GM23338 (cell line): ENCODE data around the gene ZNF74. TPM values are rescaled to one million over a fixed set of nuclear protein-coding genes. Genes with fewer than 3 reads are reported as not detected.
"Not testable (repeated sequence)": the region's sequence is repeated elsewhere in the genome, so short reads cannot be mapped to it uniquely, and the experiment has no call there.

ENCODE experiments used
- ATAC-seq: fragments of 200-7000 bp; cut with Tn5 transposase; 3 replicates; pipeline ENCODE4 v1.9.1; 2020
- DNase-seq: peaks from one replicate; pipeline ENCODE4 v3.0.0-alpha.2; 2015; ENCODE audit warnings: low spot score
- H2AFZ ChIP-seq: fragments of 200-600 bp; sonication (generic); 2 replicates; pipeline ENCODE4 v1.8.0; 2016; ENCODE audit warnings: antibody characterized with exemption, mild to moderate bottlenecking, moderate library complexity
- H3F3A ChIP-seq: fragments of 200-600 bp; sonication (generic); replicated peaks from 2 replicates; pipeline ENCODE4 v1.8.0; 2017; ENCODE audit warnings: antibody characterized with exemption, mixed run types, low read depth
- H3K27ac ChIP-seq: fragments of 200-600 bp; sonication (generic); 2 replicates; pipeline ENCODE4 v1.6.1; 2016; ENCODE audit warnings: low read depth
- H3K27me3 ChIP-seq: fragments of 200-600 bp; sonication (generic); 2 replicates; pipeline ENCODE4 v1.8.0; 2016; ENCODE audit warnings: mild to moderate bottlenecking, mixed run types, moderate library complexity; ENCODE audit not compliant: insufficient read depth
- H3K36me3 ChIP-seq: fragments of 200-600 bp; sonication (generic); 2 replicates; pipeline ENCODE4 v1.8.0; 2016; ENCODE audit warnings: mild to moderate bottlenecking; ENCODE audit not compliant: insufficient read depth
- H3K4me1 ChIP-seq: fragments of 200-600 bp; sonication (generic); 2 replicates; pipeline ENCODE4 v1.8.0; 2016; ENCODE audit warnings: mild to moderate bottlenecking, moderate library complexity; ENCODE audit not compliant: insufficient read depth
- H3K4me2 ChIP-seq: fragments of 200-600 bp; sonication (generic); 2 replicates; pipeline ENCODE4 v1.7.1; 2017; ENCODE audit warnings: mixed run types
- H3K4me3 ChIP-seq: fragments of 200-600 bp; sonication (generic); 2 replicates; pipeline ENCODE4 v1.6.1; 2016; ENCODE audit warnings: mixed run types
- H3K79me2 ChIP-seq: fragments of 200-600 bp; sonication (generic); replicated peaks from 2 replicates; pipeline ENCODE4 v1.8.0; 2017; ENCODE audit warnings: mild to moderate bottlenecking; ENCODE audit not compliant: insufficient read depth
- H3K9me2 ChIP-seq: fragments of 200-600 bp; sonication (generic); 2 replicates; pipeline ENCODE4 v1.8.0; 2017; ENCODE audit not compliant: insufficient read depth
- H4K20me1 ChIP-seq: fragments of 200-600 bp; sonication (generic); replicated peaks from 2 replicates; pipeline ENCODE4 v1.8.0; 2017; ENCODE audit warnings: mild to moderate bottlenecking; ENCODE audit not compliant: insufficient read depth
- H3K27ac Mint-ChIP-seq: 2 replicates; pipeline ENCODE4 v1.8.0; 2020; ENCODE audit warnings: inconsistent platforms, mild to moderate bottlenecking, moderate library complexity, mixed read lengths
- H3K27me3 Mint-ChIP-seq: 3 replicates; pipeline ENCODE4 v1.8.0; 2022; ENCODE audit warnings: low read depth, mild to moderate bottlenecking, moderate library complexity, mixed read lengths, inconsistent platforms; ENCODE audit not compliant: insufficient read depth, poor library complexity
- H3K36me3 Mint-ChIP-seq: 3 replicates; pipeline ENCODE4 v1.8.0; 2021; ENCODE audit warnings: low read depth, mild to moderate bottlenecking, inconsistent platforms, moderate library complexity, mixed read lengths
- H3K4me1 Mint-ChIP-seq: 3 replicates; pipeline ENCODE4 v1.8.0; 2020; ENCODE audit warnings: mild to moderate bottlenecking, inconsistent platforms, mixed read lengths
- H3K4me3 Mint-ChIP-seq: 3 replicates; pipeline ENCODE4 v1.8.0; 2021; ENCODE audit warnings: moderate library complexity, mild to moderate bottlenecking, inconsistent platforms, mixed read lengths
- H3K9me3 Mint-ChIP-seq: 3 replicates; pipeline ENCODE4 v1.8.0; 2020; ENCODE audit warnings: moderate library complexity, mild to moderate bottlenecking, inconsistent platforms, mixed read lengths
- CTCF ChIP-seq, 2 experiments: fragments of 200-600 bp in 1 of 2; sonication (generic) in 1 of 2; conservative IDR thresholded peaks; 2 replicates each; pipeline versions ENCODE4 v1.5.1 to v1.6.1; 2016 to 2017; ENCODE audit warnings: antibody characterized with exemption in 2 of 2, low read depth in 2 of 2, mild to moderate bottlenecking in 2 of 2, moderate library complexity in 1 of 2
- EZH2phosphoT487 ChIP-seq: fragments of 200-600 bp; sonication (generic); IDR thresholded peaks from one replicate; pipeline ENCODE4 v1.8.1; 2018; ENCODE audit warnings: antibody characterized with exemption; ENCODE audit not compliant: unreplicated experiment
- STAT1 ChIP-seq: IDR thresholded peaks from one replicate; pipeline ENCODE4 v1.6.1; 2016; ENCODE audit warnings: antibody characterized with exemption; ENCODE audit not compliant: unreplicated experiment
- ZNF331 ChIP-seq: fragments of 250-450 bp; sonication (Bioruptor Pico); IDR thresholded peaks from 2 replicates; pipeline ENCODE4 v1.5.0; 2020; ENCODE audit warnings: low read depth, mild to moderate bottlenecking, moderate library complexity
- ZNF462 ChIP-seq: fragments of 250-450 bp; sonication (Bioruptor Pico); IDR thresholded peaks from 2 replicates; pipeline ENCODE4 v1.5.0; 2020; ENCODE audit warnings: mild to moderate bottlenecking, moderate library complexity
- polyA plus RNA-seq: library from polyadenylated mRNA; unstranded; fragments of >200 nt; fragmentation: Nextera tagmentation; extraction: Ambion mirVana; gene quantifications from 2 replicates; pipeline ENCODE4 v1.2.1, GENCODE V29; 2016
- total RNA-seq: library from RNA; depleted of rRNA; stranded (reverse); fragments of >200 nt; shearing (Covaris generic); gene quantifications from 2 replicates; pipeline ENCODE4 v1.2.3, GENCODE V29; 2014

ZNF74 gene
- total and polyA plus RNA-seq, 2 experiments from 2014 or later, result 16.1 to 94.0 TPM

GRCh38 chr22:20378110-20378509, 15.8 kb upstream of the ZNF74 start (continued):
- no peak for TF ChIP-seq ZNF462 (CRISPR knock-in tag)
- TF ChIP-seq EZH2phosphoT487, result no peak

- ATAC-seq, H3K27me3 ChIP-seq, H2AFZ ChIP-seq, H3K4me1 ChIP-seq, H3K4me2 ChIP-seq, H3K9me3 Mint-ChIP-seq, H3F3A ChIP-seq, H4K20me1 ChIP-seq, H3K27ac Mint-ChIP-seq, H3K4me3 ChIP-seq, H3K79me2 ChIP-seq, H3K27ac ChIP-seq, H3K4me3 Mint-ChIP-seq, H3K36me3 ChIP-seq, H3K36me3 Mint-ChIP-seq, H3K9me2 ChIP-seq, DNase-seq: not testable (repeated sequence)
- H3K27me3 Mint-ChIP-seq, result peaks cover 11% of the 10 kb centered on the region
- peaks cover 17% of the 10 kb centered on the region for H3K4me1 Mint-ChIP-seq
Measured at GRCh38 chr22:20378684-20379083, 15.3 kb upstream of the ZNF74 start.

- Histone ChIP-seq H3F3A (peaks cover 6% of the 10 kb centered on the region; the same call in 1 of the 2 replicates), H3K4me1 (peaks cover 8% of the 10 kb centered on the region), H3K36me3 (no peaks in the 10 kb centered on the region), H3K27ac (no peak overlapping the region), H3K9me2 (no peaks in the 10 kb centered on the region), H3K4me2 (peak overlapping the region; percentile 45), H3K79me2 (no peaks in the 10 kb centered on the region), H2AFZ (peak overlapping the region; percentile 76), H3K27me3 (no peaks in the 10 kb centered on the region), H4K20me1 (no peaks in the 10 kb centered on the region), H3K4me3 (no peak overlapping the region)
- no peak for DNase-seq
- H3K4me1 Mint-ChIP-seq, result peaks cover 13% of the 10 kb centered on the region
- no peaks in the 10 kb centered on the region for H3K9me3 Mint-ChIP-seq
- no peaks in the 10 kb centered on the region for H3K36me3 Mint-ChIP-seq
- peaks cover 4% of the 10 kb centered on the region for H3K27me3 Mint-ChIP-seq
- ATAC-seq, result peak; percentile 49
- no peak overlapping the region for H3K27ac Mint-ChIP-seq
- no peak overlapping the region for H3K4me3 Mint-ChIP-seq
- TF ChIP-seq ZNF331 (no peak), CTCF (conservative IDR thresholded peaks at IDR 0.05; ENCODE audit: low read depth in 2 of 2) (no peak), STAT1 (no peak)
Measured at GRCh38 chr22:20380486-20380885, 13.5 kb upstream of the ZNF74 start.
